ENCODE measurements around the gene IER5. TPM values are rescaled to one million over a fixed set of nuclear protein-coding genes. Genes with fewer than 3 reads are reported as not detected.

The IER5 gene
- total RNA-seq, 1 experiment from 2014 or later = 100 TPM

GRCh38 chr1:181131255-181131941, 42.9 kb downstream of the IER5 start:
- Histone ChIP-seq H3K9me3 (ENCODE audit: low read length) (no peaks in the 10 kb centered on the region), H3K79me2 (ENCODE audit: low read length) (no peaks in the 10 kb centered on the region), H3K27ac (ENCODE audit: low read length) (no peak overlapping the region), H3K9me2 (replicated peaks; ENCODE audit: low read length) (no peaks in the 10 kb centered on the region), H3K36me3 (ENCODE audit: low read depth, low read length) (no peaks in the 10 kb centered on the region), H3K4me2 (ENCODE audit: low read length) (no peak overlapping the region), H3F3A (ENCODE audit: low read length, unreplicated experiment) (no peaks in the 10 kb centered on the region), H4K20me1 (ENCODE audit: low read length) (no peaks in the 10 kb centered on the region), H3K9ac (ENCODE audit: low read length) (no peak overlapping the region), H2AFZ (ENCODE audit: low read length) (no peak overlapping the region), H3K4me1 (ENCODE audit: insufficient read depth, low read length) (peaks cover 45% of the 10 kb centered on the region), H3K4me3 (ENCODE audit: low read length) (no peak overlapping the region), H3K27me3 (ENCODE audit: low read length) (no peaks in the 10 kb centered on the region)
- ATAC-seq (no peak), DNase-seq (no peak)
- TF ChIP-seq EZH2phosphoT487 (IDR thresholded peaks at IDR 0.05; ENCODE audit: borderline replicate concordance, low read length) (no peak), EZH2 (IDR thresholded peaks at IDR 0.05; ENCODE audit: low read length, unreplicated experiment) (no peak), CTCF (conservative IDR thresholded peaks at IDR 0.05; ENCODE audit: low read depth, low read length) (no peak)
- ChIA-PET POLR2A (ENCODE audit: unreplicated experiment) (no interaction called here), CTCF (no interaction called here)
- intact Hi-C loops (cut with micrococcal nuclease) = no loop called here
- no TSS peak for BruUV-seq (replicated peaks)

GRCh38 chr1:181133441-181133951, 45.0 kb downstream of the IER5 start:
- Histone ChIP-seq H3K27ac (ENCODE audit: low read length) (peak overlapping the region; percentile 11; the same call in 1 of the 2 replicates), H4K20me1 (ENCODE audit: low read length) (no peaks in the 10 kb centered on the region), H3K9me3 (ENCODE audit: low read length) (no peaks in the 10 kb centered on the region), H3K4me2 (ENCODE audit: low read length) (no peak overlapping the region), H3K36me3 (ENCODE audit: low read depth, low read length) (no peaks in the 10 kb centered on the region), H3K27me3 (ENCODE audit: low read length) (no peaks in the 10 kb centered on the region), H3F3A (ENCODE audit: low read length, unreplicated experiment) (no peaks in the 10 kb centered on the region), H2AFZ (ENCODE audit: low read length) (no peak overlapping the region), H3K9me2 (replicated peaks; ENCODE audit: low read length) (no peaks in the 10 kb centered on the region), H3K4me3 (ENCODE audit: low read length) (no peak overlapping the region), H3K9ac (ENCODE audit: low read length) (no peak overlapping the region), H3K4me1 (ENCODE audit: insufficient read depth, low read length) (peaks cover 28% of the 10 kb centered on the region), H3K79me2 (ENCODE audit: low read length) (no peaks in the 10 kb centered on the region)
- no TSS peak for BruUV-seq (replicated peaks)
- ATAC-seq (no peak), DNase-seq (no peak)
- CTCF ChIA-PET = no interaction called here
- POLR2A ChIA-PET (ENCODE audit: unreplicated experiment) = no interaction called here
- TF ChIP-seq EZH2 (IDR thresholded peaks at IDR 0.05; ENCODE audit: low read length, unreplicated experiment) = no peak
- TF ChIP-seq EZH2phosphoT487 (IDR thresholded peaks at IDR 0.05; ENCODE audit: borderline replicate concordance, low read length) = no peak
- no peak for TF ChIP-seq CTCF (conservative IDR thresholded peaks at IDR 0.05; ENCODE audit: low read depth, low read length)
- intact Hi-C loops (cut with micrococcal nuclease) = no loop called here

GRCh38 chr1:181133969-181134418, 45.5 kb downstream of the IER5 start:
- no peak overlapping the region for H3K4me2 ChIP-seq (ENCODE audit: low read length)
- BruUV-seq (replicated peaks) = no TSS peak
- ATAC-seq = no peak

More at GRCh38 chr1:181133969-181134418, 45.5 kb downstream of the IER5 start:
- Histone ChIP-seq H3K27me3 (ENCODE audit: low read length) (no peaks in the 10 kb centered on the region), H3K4me3 (ENCODE audit: low read length) (no peak overlapping the region), H4K20me1 (ENCODE audit: low read length) (no peaks in the 10 kb centered on the region), H2AFZ (ENCODE audit: low read length) (no peak overlapping the region), H3K36me3 (ENCODE audit: low read depth, low read length) (no peaks in the 10 kb centered on the region), H3K4me1 (ENCODE audit: insufficient read depth, low read length) (peaks cover 33% of the 10 kb centered on the region), H3K9ac (ENCODE audit: low read length) (peak overlapping the region; percentile 8; the same call in 1 of the 2 replicates), H3K9me3 (ENCODE audit: low read length) (no peaks in the 10 kb centered on the region), H3K9me2 (replicated peaks; ENCODE audit: low read length) (no peaks in the 10 kb centered on the region), H3K79me2 (ENCODE audit: low read length) (no peaks in the 10 kb centered on the region), H3K27ac (ENCODE audit: low read length) (peak overlapping the region; percentile 11; the same call in 1 of the 2 replicates), H3F3A (ENCODE audit: low read length, unreplicated experiment) (no peaks in the 10 kb centered on the region)
- no peak for TF ChIP-seq EZH2 (IDR thresholded peaks at IDR 0.05; ENCODE audit: low read length, unreplicated experiment)
- no peak for TF ChIP-seq EZH2phosphoT487 (IDR thresholded peaks at IDR 0.05; ENCODE audit: borderline replicate concordance, low read length)
- TF ChIP-seq CTCF (conservative IDR thresholded peaks at IDR 0.05; ENCODE audit: low read depth, low read length) = no peak
- intact Hi-C loops (cut with micrococcal nuclease) = no loop called here
- POLR2A ChIA-PET (ENCODE audit: unreplicated experiment) = no interaction called here
- DNase-seq = no peak
- CTCF ChIA-PET = no interaction called here
